ENCODE results near the gene HOOK2. TPM values are rescaled to one million over a fixed set of nuclear protein-coding genes. Genes with fewer than 3 reads are reported as not detected.
A peak's percentile ranks its signal among the peaks of the same experiment; 100 is the strongest.

HOOK2 gene
- total and polyA plus RNA-seq, 2 of the 8 experiments (the other 6 are each of a cell fraction or from before 2014, with no cell fraction given), result 23.8 to 63.2 TPM

GRCh38 chr19:12783849-12784393 lies 8.6 kb upstream of the HOOK2 start:
- H4K91ac ChIP-seq (replicated peaks; ENCODE audit: insufficient read length, low read length), result peak overlapping the region; percentile 75
- peak overlapping the region; percentile 75 for H2BK120ac ChIP-seq (replicated peaks; ENCODE audit: low read depth, low read length)
- H3K14ac ChIP-seq (ENCODE audit: insufficient read length), result no peak overlapping the region
- no peaks in the 10 kb centered on the region for H3K9me3 ChIP-seq (ENCODE audit: insufficient read depth in 2 of 2, low read depth in 1 of 2, low read length in 1 of 2)
- H3K4me2 ChIP-seq (ENCODE audit: insufficient read depth in 1 of 2, low read depth in 2 of 2, low read length in 2 of 2), result peak overlapping the region; percentile 51 to 58; a peak in 3 of 4 replicates
- H2BK12ac ChIP-seq (ENCODE audit: low read depth, low read length), result peak overlapping the region; percentile 99
- peak overlapping the region in 1 of 4 experiments; percentile 77; a peak in 1 of 8 replicates for H3K4me3 ChIP-seq (ENCODE audit: extremely low read depth in 1 of 4, insufficient read depth in 2 of 4, low read depth in 3 of 4, low read length in 4 of 4)
- peak overlapping the region; percentile 91 for H3K4ac ChIP-seq (replicated peaks; ENCODE audit: insufficient read length, low read depth, low read length)
- no peak overlapping the region for H3K27ac ChIP-seq (ENCODE audit: low read depth, low read length)
- DNase-seq (ENCODE audit: low read depth in 1 of 2, low spot score in 2 of 2) (no peak), FAIRE-seq (no peak)
- peaks cover 16 to 32% (median 22%) of the 10 kb centered on the region in 4 experiments for H3K4me1 ChIP-seq (replicated peaks in 1 of 4; ENCODE audit: control insufficient read depth in 3 of 4, insufficient read depth in 4 of 4, low read length in 3 of 4)
- POLR2A ChIA-PET (ENCODE audit: partially characterized antibody), result interaction anchor here (0.6 to 16.6 kb wide), 4 partner anchors 14 to 1189 kb away, joined by 3 to 317 read pairs (median 4); partner anchors contain the start of genes JUNB, PRDX2 and THSD8
- peak overlapping the region; percentile 62; the same call in 1 of the 2 replicates for H4K8ac ChIP-seq (ENCODE audit: extremely low read depth, insufficient read depth, low read length)
- H3K27me3 ChIP-seq (replicated peaks in 1 of 4; ENCODE audit: control insufficient read depth in 3 of 4, extremely low read depth in 1 of 4, insufficient read depth in 3 of 4, low read length in 3 of 4), result no peaks in the 10 kb centered on the region
- WGBS, 2 experiments (ENCODE audit: extremely low coverage in 1 of 2, insufficient coverage in 1 of 2, insufficient read length in 1 of 2, insufficient replicate concordance in 2 of 2, low coverage in 1 of 2, low lambda C conversion rate in 2 of 2, missing lambda C conversion rate in 1 of 2), result 93% methylated on average over 8 of the region's 19 CpGs; no CpG with 5 or more reads in 1 of the 2 experiments
- peaks cover 0 to 1% of the 10 kb centered on the region in 2 experiments for H4K20me1 ChIP-seq (replicated peaks in 1 of 2; ENCODE audit: control insufficient read depth in 1 of 2, insufficient read depth in 2 of 2, low read length in 2 of 2)
- H3K79me2 ChIP-seq (ENCODE audit: control insufficient read depth in 1 of 2, insufficient read depth in 2 of 2, low read length in 2 of 2), result no peaks in the 10 kb centered on the region
- H2BK5ac ChIP-seq (ENCODE audit: low read depth, low read length), result peak overlapping the region; percentile 82; the same call in 1 of the 2 replicates
- CTCF ChIA-PET (ENCODE audit: partially characterized antibody), result interaction anchor here (9.3 kb wide), 1 partner anchor 12 kb away, joined by 277 read pairs; the partner anchor contains the start of gene JUNB
- H3K36me3 ChIP-seq (ENCODE audit: control insufficient read depth in 2 of 4, insufficient read depth in 4 of 4, low read length in 3 of 4), result no peaks in the 10 kb centered on the region
- H4K5ac ChIP-seq (ENCODE audit: insufficient read length, low read depth, low read length), result peak overlapping the region; percentile 67
- no peak overlapping the region for H3K9ac ChIP-seq (replicated peaks in 1 of 4; ENCODE audit: extremely low read depth in 1 of 4, low read depth in 3 of 4, low read length in 3 of 4)
- peak overlapping the region; percentile 99 for H2AK5ac ChIP-seq (ENCODE audit: low read depth, low read length)
- TF ChIP-seq KDM5A (IDR thresholded peaks at IDR 0.05; ENCODE audit: low read length) (no peak), POLR2A (IDR thresholded peaks at IDR 0.05; ENCODE audit: control extremely low read depth in 1 of 2, low read depth in 2 of 2, low read length in 2 of 2) (no peak), SP2 (IDR thresholded peaks at IDR 0.05; ENCODE audit: low read length) (no peak), PHF8 (conservative IDR thresholded peaks at IDR 0.05; ENCODE audit: low read depth, low read length) (no peak), ZNF274 (IDR thresholded peaks at IDR 0.05; ENCODE audit: borderline replicate concordance, extremely low read depth, low read length) (no peak), HDAC6 (IDR thresholded peaks at IDR 0.05; ENCODE audit: low read depth, low read length) (no peak), SAP30 (IDR thresholded peaks at IDR 0.05; ENCODE audit: insufficient read depth, insufficient replicate concordance, low read length) (no peak), JUND (IDR thresholded peaks at IDR 0.05; ENCODE audit: low read length) (no peak)
- TF ChIP-seq, protein P1, sequence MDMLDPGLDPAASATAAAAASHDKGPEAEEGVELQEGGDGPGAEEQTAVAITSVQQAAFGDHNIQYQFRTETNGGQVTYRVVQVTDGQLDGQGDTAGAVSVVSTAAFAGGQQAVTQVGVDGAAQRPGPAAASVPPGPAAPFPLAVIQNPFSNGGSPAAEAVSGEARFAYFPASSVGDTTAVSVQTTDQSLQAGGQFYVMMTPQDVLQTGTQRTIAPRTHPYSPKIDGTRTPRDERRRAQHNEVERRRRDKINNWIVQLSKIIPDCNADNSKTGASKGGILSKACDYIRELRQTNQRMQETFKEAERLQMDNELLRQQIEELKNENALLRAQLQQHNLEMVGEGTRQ (IDR thresholded peaks at IDR 0.05; ENCODE audit: low read length), result no peak
- H3K79me1 ChIP-seq (ENCODE audit: low read depth, low read length), result no peaks in the 10 kb centered on the region; the same call in 1 of the 2 replicates
- H3K23ac ChIP-seq (ENCODE audit: insufficient read length), result no peak overlapping the region
- H3K18ac ChIP-seq (ENCODE audit: extremely low read depth, low read length), result peak overlapping the region; percentile 78
- H3K56ac ChIP-seq (replicated peaks; ENCODE audit: insufficient read length, low read depth, low read length), result no peak overlapping the region
- peaks cover 16% of the 10 kb centered on the region; the same call in 1 of the 2 replicates for H3K23me2 ChIP-seq (ENCODE audit: low read depth, low read length)
- H2BK15ac ChIP-seq (ENCODE audit: low read length), result peak overlapping the region; percentile 99; the same call in 1 of the 2 replicates
- peak overlapping the region; percentile 95; the same call in 1 of the 2 replicates for H2BK20ac ChIP-seq (ENCODE audit: low read length)
- no peak overlapping the region for H2AFZ ChIP-seq (ENCODE audit: low read length)
